Natural killer cell (primary cell): Measurements from ENCODE around the gene NR1D1. TPM values are rescaled to one million over a fixed set of nuclear protein-coding genes. Genes with fewer than 3 reads are reported as not detected.
A peak's percentile ranks its signal among the peaks of the same experiment; 100 is the strongest.

Experiments used
- ATAC-seq, 3 donors: fragments of 150-1000 bp in 2 of 3; fragments of 200-7000 bp in 1 of 3; cut with Tn5 transposase; 1 replicate in 1 of 3; 2 replicates in 2 of 3; pipeline ENCODE4 v1.10.0; 2021; ENCODE audit warnings: mild to moderate bottlenecking in 2 of 3, moderate library complexity in 2 of 3
- DNase-seq, 2 donors: peaks; one replicate each; pipeline versions ENCODE4 v3.0.0 to v3.0.0-alpha.2; 2013 to 2021; ENCODE audit warnings: mixed read lengths in 1 of 2
- H3K27ac ChIP-seq: one replicate; pipeline ENCODE4 v1.5.1; 2013; ENCODE audit warnings: mild to moderate bottlenecking, low read length
- H3K27me3 ChIP-seq: one replicate; pipeline ENCODE4 v1.6.1; 2013; ENCODE audit warnings: low read length; ENCODE audit not compliant: control insufficient read depth, insufficient read depth
- H3K36me3 ChIP-seq: one replicate; pipeline ENCODE4 v1.6.1; 2013; ENCODE audit warnings: low read length; ENCODE audit not compliant: control insufficient read depth, insufficient read depth
- H3K4me1 ChIP-seq: one replicate; pipeline ENCODE4 v1.6.1; 2013; ENCODE audit warnings: low read length; ENCODE audit not compliant: control insufficient read depth, insufficient read depth
- H3K4me3 ChIP-seq: one replicate; pipeline ENCODE4 v1.5.1; 2013; ENCODE audit warnings: low read length
- H3K9me3 ChIP-seq: one replicate; pipeline ENCODE4 v1.6.1; 2013; ENCODE audit warnings: low read length; ENCODE audit not compliant: control insufficient read depth, insufficient read depth
- H3K27ac Mint-ChIP-seq, 2 donors: one replicate each; pipeline ENCODE4 v1.8.0; 2022; ENCODE audit warnings: mild to moderate bottlenecking in 2 of 2, mixed read lengths in 2 of 2, moderate library complexity in 1 of 2
- H3K27me3 Mint-ChIP-seq, 2 donors: one replicate each; pipeline ENCODE4 v1.8.0; 2022; ENCODE audit warnings: low read depth in 2 of 2, mixed read lengths in 2 of 2
- H3K36me3 Mint-ChIP-seq: one replicate; pipeline ENCODE4 v1.8.0; 2022; ENCODE audit warnings: mixed read lengths
- H3K4me1 Mint-ChIP-seq, 2 donors: one replicate each; pipeline ENCODE4 v1.8.0; 2022; ENCODE audit warnings: mixed read lengths in 2 of 2
- H3K4me3 Mint-ChIP-seq: one replicate; pipeline ENCODE4 v1.8.0; 2022; ENCODE audit warnings: mild to moderate bottlenecking, moderate library complexity, mixed read lengths
- H3K9me3 Mint-ChIP-seq, 2 donors: one replicate each; pipeline ENCODE4 v1.8.0; 2022; ENCODE audit warnings: mixed read lengths in 2 of 2
- CTCF ChIP-seq: fragments of 200-600 bp; IDR thresholded peaks from one replicate; pipeline ENCODE4 v1.8.0; 2022; ENCODE audit warnings: antibody characterized with exemption
- WGBS: methylation state at CpG from one replicate; pipeline ENCODE4 v1.1.7; 2013; ENCODE audit warnings: missing lambda C conversion rate; ENCODE audit not compliant: insufficient coverage; 5-methylcytosine and 5-hydroxymethylcytosine counted together
- intact Hi-C: fragments of 100-400 bp; cut with micrococcal nuclease; formaldehyde crosslinking; loops from one replicate; pipeline ENCODE4 v1.14.2; 2022
- total RNA-seq, 4 donors: library from RNA; stranded (reverse); fragments of 120-200 nt in 1 of 4; gene quantifications; one replicate each; pipeline versions ENCODE4 v1.2.3 to v1.2.4, GENCODE V29; 2013 to 2022

NR1D1 gene
- total RNA-seq, 3 donors from 2014 or later (not counting 1 experiment from before 2014, with no cell fraction given), result 8.8 to 10.1 (median 9.9) TPM

- H3K27ac ChIP-seq, result peak overlapping the region; percentile 72
- Mint-ChIP-seq H3K4me1 (peaks cover 38 to 44% of the 10 kb centered on the region in 2 donors), H3K36me3 (no peaks in the 10 kb centered on the region), H3K9me3 (no peaks in the 10 kb centered on the region), H3K27me3 (no peaks in the 10 kb centered on the region), H3K27ac (peak overlapping the region; percentile 85 to 89), H3K4me3 (peak overlapping the region; percentile 97)
- peaks cover 23% of the 10 kb centered on the region for H3K4me1 ChIP-seq
- DNase-seq (no peak), ATAC-seq (no peak)
- no peaks in the 10 kb centered on the region for H3K27me3 ChIP-seq
- peaks cover 18% of the 10 kb centered on the region for H3K36me3 ChIP-seq
- no peaks in the 10 kb centered on the region for H3K9me3 ChIP-seq
- 0% methylated on average over 2 of the region's 2 CpGs for WGBS
- intact Hi-C loops, result no loop called here
- no peak for TF ChIP-seq CTCF
- peak overlapping the region; percentile 87 for H3K4me3 ChIP-seq
These were observed 23.4 kb upstream of the NR1D1 start for GRCh38 chr17:40123811-40124114.

- H3K9me3 Mint-ChIP-seq, result no peaks in the 10 kb centered on the region
- peak in 1 of 2 donors; percentile 72 for DNase-seq
- peaks cover 23% of the 10 kb centered on the region for H3K4me1 ChIP-seq
- no peaks in the 10 kb centered on the region for H3K27me3 Mint-ChIP-seq
- ATAC-seq, result peak; percentile 19 to 31 (median 30)
- peaks cover 16% of the 10 kb centered on the region for H3K36me3 ChIP-seq
- no peaks in the 10 kb centered on the region for H3K27me3 ChIP-seq
- no peaks in the 10 kb centered on the region for H3K36me3 Mint-ChIP-seq
- H3K9me3 ChIP-seq, result no peaks in the 10 kb centered on the region
- peak overlapping the region; percentile 85 to 89 for H3K27ac Mint-ChIP-seq
- intact Hi-C loops, result no loop called here
- H3K27ac ChIP-seq, result peak overlapping the region; percentile 72
- peak overlapping the region; percentile 97 for H3K4me3 Mint-ChIP-seq
- WGBS, result under 1% methylated on average over 43 of the region's 43 CpGs
- no peak for TF ChIP-seq CTCF
- peak overlapping the region; percentile 87 for H3K4me3 ChIP-seq
- H3K4me1 Mint-ChIP-seq, result peaks cover 38 to 44% of the 10 kb centered on the region in 2 donors
These were observed 22.8 kb upstream of the NR1D1 start for GRCh38 chr17:40122999-40123810.

GRCh38 chr17:40122136-40122998, 22.0 kb upstream of the NR1D1 start:
- Mint-ChIP-seq H3K36me3 (no peaks in the 10 kb centered on the region), H3K9me3 (no peaks in the 10 kb centered on the region), H3K27ac (peak overlapping the region; percentile 83 to 85), H3K4me1 (peaks cover 38 to 40% of the 10 kb centered on the region in 2 donors), H3K27me3 (no peaks in the 10 kb centered on the region), H3K4me3 (peak overlapping the region; percentile 97)
- ATAC-seq (peak; percentile 46 to 61 (median 58)), DNase-seq (peak; percentile 40 to 55)
- peak overlapping the region; percentile 95 for H3K4me3 ChIP-seq
- no peaks in the 10 kb centered on the region for H3K9me3 ChIP-seq
- H3K27ac ChIP-seq, result peak overlapping the region; percentile 89
- TF ChIP-seq CTCF, result no peak
- H3K36me3 ChIP-seq, result peaks cover 13% of the 10 kb centered on the region
- intact Hi-C loops, result no loop called here
- no peaks in the 10 kb centered on the region for H3K27me3 ChIP-seq
- WGBS, result under 1% methylated on average over 83 of the region's 97 CpGs
- peaks cover 23% of the 10 kb centered on the region for H3K4me1 ChIP-seq
